Sciatic nerve (tissue), 2 donors: ENCODE data around the gene ZNF385A. TPM values are rescaled to one million over a fixed set of nuclear protein-coding genes. Genes with fewer than 3 reads are reported as not detected.

Source experiments
- ATAC-seq: fragments of 200-7000 bp; cut with Tn5 transposase; one replicate; pipeline ENCODE4 v1.9.1; 2020; ENCODE audit warnings: mild to moderate bottlenecking, moderate library complexity
- DNase-seq: peaks from one replicate; pipeline ENCODE4 v3.0.0-alpha.2; 2020; ENCODE audit warnings: low spot score
- intact Hi-C: fragments of 100-400 bp; cut with DNase I; formaldehyde crosslinking; loops from one replicate; pipeline ENCODE4 v1.14.2; 2022
- total RNA-seq: library from RNA; stranded (reverse); fragmentation: NEBNext Ultra II Directional; extraction: Animal tissue kit (Norgen Biotek cat#: 25700); gene quantifications from one replicate; pipeline ENCODE4 v1.2.1, GENCODE V29; 2021
- donor health status: DM: no; HTN: no; CAD: no.
- donor health status: DM: no; HTN: no; CAD: no.

ZNF385A gene
- total RNA-seq, 1 donor from 2014 or later, result 12.0 TPM

DNA sequence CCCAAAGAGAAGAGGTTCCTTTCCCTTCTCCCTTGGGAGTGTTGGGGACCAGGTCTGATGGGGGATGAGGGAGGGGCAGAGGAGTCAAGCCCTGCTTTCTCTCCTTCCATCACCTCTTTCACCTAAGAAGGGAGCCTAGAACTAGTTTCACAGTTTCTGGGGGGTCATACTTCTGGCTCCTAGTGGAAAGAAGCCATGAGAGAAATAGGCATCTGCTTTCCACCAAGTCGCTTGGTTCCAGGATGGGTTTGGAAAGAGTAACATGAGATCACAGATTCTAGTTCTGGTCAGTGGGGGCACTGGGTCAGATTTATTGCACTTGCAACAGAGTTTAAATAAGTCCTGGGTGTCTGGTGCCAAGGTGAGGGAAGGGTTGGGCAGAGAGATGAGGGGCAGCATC, 10.5 kb upstream of the ZNF385A start:
- ATAC-seq (no peak), DNase-seq (no peak)
- intact Hi-C loops, result no loop called here

DNA sequence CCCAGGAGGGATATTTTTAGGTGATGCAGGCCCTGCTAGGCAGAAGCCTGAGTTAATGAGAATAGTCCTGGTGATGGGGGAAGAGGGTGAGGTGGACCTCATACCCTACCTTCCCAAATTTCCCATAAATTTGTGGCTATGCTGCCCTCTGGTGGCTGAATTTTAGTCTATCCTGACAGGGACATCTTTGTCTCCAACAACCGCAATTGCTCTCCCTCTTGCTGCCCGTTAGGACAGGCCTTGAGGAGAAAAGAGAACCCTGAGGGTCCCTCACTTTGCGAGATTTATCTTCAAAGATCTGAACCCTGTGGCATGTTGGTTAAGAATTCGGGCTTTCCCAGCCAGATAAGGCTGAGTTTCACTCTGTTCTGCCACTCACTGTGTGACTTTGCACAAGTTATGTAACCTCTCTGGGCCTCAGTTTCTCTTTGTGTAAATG, 9.8 kb upstream of the ZNF385A start:
- intact Hi-C loops, result no loop called here
- DNase-seq (peak; percentile 78), ATAC-seq (peak; percentile 47)

DNA sequence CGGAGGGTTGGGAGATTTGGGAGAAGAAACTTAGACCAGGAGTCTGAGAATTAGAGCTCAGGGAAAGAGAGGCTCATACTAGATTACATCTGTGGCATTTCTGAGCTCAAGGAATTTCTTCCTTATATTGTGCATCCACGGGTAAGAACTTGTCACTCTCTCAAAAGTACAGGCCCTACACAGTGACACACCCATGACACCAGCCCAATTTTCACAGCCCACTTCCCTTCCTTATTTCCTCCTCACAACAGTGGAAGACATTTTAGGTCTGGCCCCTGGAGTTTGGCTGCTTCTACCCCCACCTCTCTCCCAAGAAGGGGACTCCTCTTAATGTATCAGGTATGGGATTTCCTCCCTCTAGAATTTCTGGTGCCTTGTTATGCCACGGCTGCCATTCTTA, 9.2 kb upstream of the ZNF385A start:
- intact Hi-C loops, result no loop called here
- no peak for DNase-seq
- no peak for ATAC-seq

DNA sequence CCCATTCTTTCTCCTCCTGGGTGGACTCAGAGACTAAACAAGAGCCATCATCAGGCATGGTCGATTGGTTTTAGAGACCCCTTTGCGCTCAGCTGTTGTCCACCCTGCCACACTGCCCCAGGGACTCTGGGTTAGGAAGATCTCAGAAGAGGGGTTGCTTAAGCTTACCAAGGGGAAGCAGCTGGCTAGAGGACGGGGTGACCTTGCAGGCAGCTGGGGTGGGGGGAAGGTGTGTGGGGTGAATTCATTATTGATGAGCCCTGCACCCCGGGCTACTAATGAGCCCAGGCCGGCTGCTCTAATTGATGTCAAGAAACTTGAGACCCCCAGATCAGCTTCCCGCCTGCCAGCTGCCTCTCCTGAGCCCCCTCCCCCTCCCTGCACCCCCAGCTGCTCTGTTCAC, 8.7 kb upstream of the ZNF385A start:
- no peak for ATAC-seq
- intact Hi-C loops, result no loop called here
- no peak for DNase-seq

DNA sequence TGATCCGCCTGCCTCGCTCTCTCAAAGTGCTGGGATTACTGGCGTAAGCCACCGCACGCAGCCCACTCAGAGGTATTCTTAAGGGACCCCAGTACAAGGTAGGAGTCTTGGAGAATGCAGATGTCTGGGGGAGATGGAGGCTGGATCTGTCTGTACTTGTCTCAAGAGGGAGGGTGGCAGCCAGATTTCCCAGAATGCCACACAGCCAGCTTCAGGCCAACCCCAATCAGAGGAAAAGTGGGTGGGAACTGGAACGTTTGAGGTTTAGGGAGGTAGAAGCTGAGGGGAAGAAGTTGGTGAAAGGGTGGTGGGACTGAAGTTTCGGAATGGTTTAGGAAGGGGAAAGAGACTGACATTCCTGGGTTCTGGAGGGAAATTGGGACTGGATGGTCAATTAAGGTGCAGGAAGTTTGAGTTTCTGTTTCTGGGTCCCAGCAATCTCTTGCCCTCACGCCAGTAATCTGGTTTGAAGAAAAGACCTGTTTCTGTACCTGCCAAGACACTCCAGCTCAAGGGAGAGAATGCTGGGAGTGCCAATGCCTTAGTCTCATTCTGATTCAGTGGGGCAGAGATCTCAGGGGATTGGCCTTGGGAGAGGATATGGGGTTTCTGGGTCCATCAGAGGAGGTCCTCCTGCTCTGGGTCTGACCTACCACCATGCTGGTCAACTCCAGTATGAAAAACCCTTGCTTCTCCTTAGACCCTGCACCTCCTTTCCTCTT, 8.1 kb upstream of the ZNF385A start:
- no peak for DNase-seq
- no peak for ATAC-seq
- intact Hi-C loops, result no loop called here

DNA sequence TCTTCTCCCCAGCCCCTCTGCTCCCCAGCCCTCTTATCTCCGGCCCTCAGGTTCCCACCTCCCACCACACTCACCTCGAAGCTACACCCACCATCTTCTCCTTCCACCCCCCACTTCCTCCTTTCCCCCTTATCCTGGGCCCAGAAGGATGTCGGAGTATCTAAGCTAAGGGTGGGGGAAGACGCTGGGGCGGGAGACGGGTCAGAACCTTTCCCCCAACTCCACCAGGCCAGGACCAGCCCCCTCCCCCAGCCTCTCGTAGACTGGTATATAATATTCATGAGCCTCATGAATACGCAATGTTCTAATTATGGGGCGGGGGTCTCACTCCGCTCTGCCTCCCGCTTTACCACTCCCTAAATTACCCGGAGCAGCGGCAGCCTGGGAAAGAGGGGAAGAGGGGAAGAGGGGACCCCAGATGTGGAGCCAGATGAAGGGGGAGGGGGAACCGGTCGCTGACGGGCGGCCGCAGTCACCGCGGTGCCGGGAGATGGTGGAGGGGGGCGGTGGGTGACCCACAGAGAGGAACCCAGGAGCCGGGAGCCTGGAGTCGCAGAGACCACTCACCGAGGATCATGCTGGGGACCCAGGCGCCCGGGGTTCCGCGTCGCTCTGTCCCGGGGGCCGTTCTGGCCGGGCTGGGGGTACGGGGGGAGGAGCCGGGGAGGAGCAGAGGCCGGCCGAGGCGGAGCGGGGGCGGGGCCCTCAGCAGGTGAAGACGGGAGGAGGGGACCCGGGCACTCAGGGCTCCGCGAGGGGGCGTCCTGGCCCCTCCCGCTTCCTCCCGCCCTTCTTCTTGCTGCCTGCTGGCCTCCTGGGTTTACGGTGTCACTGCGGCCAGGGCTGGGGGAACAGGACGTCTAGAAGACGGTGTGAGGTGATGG, 6.4 kb upstream of the ZNF385A start:
- peak; percentile 71 for DNase-seq
- peak; percentile 15 for ATAC-seq

DNA sequence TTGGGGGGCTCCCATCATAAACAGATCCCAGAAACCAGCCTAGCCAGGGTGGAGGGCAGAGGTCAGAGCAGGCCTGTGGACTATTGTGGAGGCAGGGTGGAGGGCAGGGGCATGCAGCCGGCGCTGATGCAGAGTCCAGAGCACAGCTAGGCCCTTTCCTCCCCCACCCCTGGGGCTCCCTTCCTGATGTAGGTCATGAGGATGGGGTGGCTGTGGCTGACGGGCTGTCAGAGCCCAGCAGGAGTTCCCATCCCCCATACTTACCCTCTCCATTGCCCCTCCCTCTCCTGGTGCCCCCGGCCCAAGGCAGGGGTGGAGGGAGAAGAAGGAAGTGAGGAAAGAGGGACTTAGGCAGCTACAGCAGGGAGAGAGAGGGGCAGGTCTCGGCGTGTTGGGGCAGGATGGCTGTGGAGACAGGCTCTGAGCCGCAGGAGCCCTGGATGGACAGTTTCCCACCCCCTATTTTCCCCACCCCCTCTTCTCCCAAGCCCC, 5.7 kb upstream of the ZNF385A start:
- intact Hi-C loops, result no loop called here
- no peak for DNase-seq
- ATAC-seq, result peak; percentile 11

More for the DNA sequence above, 6.4 kb upstream of the ZNF385A start:
- intact Hi-C loops, result no loop called here

DNA sequence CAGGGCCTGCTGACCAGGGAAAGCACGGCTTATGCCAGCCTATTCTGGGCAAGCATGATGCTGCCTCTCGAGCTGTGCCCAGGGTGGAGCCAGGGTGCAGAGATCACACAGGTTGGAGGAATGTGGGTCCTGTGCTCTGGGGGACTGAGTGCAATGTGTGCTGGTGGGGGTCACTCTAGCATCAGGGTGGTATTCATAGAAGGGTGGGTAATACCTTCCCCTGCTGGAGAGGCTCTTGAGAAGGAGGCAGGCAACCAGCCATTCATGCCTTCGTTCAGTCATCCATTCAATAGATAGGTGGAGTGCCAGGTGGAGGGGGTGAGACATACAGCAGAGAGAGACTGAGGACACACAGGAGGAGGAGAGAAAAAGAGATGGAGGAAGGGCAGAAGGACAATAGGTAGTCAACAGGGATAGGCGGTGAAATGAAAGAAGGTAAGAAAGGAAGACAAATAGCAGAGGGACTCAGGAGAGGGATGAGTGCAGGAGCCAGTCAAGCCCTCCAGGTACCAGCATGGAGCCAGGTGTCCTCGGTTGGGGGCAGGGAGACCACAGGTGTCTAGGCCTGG, 5.2 kb upstream of the ZNF385A start:
- intact Hi-C loops, result no loop called here
- no peak for ATAC-seq
- DNase-seq, result no peak

DNA sequence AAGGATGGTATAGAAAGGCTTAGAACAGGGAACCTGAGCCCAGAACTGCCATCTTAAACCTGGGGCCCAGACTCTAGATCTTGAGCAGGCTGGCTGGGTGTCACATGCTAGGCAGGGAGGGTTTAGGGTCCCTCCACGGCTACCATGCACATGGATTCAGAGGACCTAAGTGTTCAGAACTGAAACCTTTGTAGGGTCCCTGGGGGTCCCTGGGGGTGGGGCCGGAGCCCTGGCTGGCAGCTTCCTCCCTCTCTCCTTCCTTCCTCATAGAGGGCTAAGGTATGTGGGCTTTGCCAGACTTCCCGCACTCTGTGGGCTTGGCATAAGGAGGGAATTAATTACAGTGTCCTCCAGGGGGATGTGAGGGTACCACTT, 4.6 kb upstream of the ZNF385A start:
- intact Hi-C loops, result no loop called here
- DNase-seq, result no peak
- ATAC-seq, result no peak

DNA sequence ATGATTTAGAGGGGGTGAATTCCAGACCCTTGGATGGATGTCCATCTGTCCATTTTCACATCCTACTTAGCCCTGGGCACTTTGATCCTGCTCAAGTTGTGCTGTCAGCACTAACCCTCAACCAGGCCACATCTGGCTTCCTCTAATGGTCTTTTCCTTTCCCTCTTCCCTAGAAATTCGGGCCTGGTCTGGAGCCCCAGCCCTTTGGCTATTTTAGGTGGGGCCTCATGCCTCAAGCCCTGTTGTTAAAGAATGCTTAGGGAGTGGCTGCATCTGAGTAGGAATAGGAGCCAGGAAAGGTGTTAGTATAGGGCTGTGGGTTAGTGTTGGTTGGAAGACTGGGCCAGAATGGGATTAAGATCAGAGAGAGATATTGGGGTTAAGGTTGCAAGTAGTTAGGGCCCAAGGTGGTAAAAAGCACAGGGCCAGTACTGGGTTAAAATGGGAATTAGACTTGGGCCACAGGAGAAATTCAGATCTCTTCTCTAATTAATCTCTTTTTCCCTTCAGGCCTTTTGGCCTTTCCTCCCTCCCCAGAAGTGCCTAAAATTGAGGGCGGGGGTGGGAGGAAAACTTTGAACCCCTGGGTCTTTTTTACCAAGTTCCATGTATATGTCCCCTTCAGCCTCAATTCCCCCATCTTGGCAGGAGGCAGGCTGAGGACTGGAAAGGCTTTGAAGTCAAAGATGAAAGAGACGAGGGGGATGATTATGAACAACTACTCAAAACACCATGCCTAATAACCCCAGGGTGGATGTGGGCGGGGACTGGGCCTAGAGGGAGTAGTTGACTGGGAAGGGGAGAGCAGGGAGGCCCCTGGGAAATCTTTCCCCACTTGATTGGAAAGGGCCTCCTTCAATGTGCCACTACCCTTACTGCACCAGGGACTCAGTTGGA, 4.0 kb upstream of the ZNF385A start:
- ATAC-seq (no peak), DNase-seq (no peak)
- intact Hi-C loops, result no loop called here

DNA sequence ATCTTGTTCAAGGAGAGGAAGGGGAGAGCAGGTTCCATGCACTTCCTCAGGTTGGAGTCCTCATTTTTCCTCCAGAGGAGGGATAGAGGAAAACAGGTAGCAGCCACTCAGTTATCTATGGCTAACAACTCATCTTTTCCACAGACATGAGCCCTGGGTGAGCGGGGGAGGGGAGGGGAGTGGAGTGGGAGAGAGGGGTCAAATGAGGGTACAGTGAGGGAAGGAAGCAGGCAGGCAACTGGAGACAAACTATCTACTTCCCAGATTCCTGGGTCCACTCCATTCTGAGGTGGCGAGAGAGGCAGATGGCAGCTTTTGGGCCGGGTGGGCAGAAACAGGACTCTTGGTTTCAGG, 2.6 kb upstream of the ZNF385A start:
- intact Hi-C loops, result no loop called here
- no peak for ATAC-seq
- DNase-seq, result no peak

DNA sequence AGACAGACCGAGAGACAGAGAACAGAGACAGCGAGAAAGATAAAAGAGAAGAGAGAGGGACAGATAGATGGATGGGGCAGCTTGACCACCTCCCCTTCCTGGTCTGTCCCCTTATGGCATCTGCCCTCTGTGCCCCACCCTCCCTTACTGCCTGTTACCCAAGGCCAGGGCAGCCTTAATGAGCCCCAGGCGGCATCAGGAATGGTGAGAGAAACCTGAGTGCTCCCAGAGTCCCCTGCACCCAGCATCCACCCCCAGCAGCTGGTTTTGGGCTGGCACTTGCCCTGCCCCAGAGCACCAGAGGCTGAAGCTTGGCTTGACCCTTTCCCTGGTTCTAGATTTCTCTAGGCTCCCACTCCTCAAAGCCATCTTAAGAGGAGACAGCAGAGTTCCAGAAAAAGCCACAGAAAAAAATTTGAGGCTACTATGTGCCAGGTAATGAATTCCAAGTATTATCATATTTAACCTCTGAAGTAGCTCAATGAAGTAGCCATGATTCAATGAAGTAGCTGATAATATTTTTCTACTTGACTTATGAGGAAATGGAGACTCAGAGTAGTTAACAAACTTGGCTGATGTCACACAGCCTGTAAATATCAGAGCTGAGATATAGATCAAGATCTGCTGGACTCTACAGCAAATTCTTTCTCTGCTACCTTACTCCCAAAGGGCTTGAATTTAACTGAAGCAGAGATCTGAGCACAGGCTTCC, 2.0 kb upstream of the ZNF385A start:
- intact Hi-C loops, result no loop called here
- no peak for ATAC-seq
- no peak for DNase-seq

DNA sequence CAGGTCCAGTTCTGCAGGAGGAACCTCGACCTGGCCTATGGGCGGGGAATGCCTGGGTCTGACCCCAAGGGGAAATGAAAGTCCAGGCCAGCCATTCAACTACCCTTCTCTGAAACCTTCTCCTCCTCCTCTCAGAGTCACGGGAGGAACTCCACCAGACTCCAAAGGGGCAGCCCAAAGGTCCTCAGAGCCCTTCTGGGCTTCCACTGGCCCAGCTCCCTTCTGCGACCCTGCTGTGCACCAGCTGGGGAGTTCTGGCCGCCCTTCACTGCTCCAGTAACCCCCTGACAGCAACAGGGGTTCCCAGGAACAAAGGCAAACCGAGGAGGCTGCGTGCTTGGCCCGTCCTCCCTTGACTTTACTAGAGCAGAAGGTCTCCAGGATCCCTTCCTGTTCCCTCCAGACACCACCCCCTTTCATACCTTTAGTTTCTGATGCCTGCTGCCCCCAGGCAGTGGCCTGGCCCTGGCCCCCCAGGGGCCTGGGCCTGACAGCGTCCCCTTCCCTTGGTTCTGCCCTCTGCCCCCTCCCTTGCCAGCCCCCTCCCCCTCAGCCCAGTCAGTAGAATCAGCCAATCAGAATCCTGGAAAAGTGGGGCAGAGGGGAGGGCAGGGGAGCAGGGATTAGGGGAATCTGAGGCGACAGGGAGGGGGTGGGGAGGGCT, 850 bp upstream of the ZNF385A start:
- DNase-seq, result no peak
- peak; percentile 47 for ATAC-seq

DNA sequence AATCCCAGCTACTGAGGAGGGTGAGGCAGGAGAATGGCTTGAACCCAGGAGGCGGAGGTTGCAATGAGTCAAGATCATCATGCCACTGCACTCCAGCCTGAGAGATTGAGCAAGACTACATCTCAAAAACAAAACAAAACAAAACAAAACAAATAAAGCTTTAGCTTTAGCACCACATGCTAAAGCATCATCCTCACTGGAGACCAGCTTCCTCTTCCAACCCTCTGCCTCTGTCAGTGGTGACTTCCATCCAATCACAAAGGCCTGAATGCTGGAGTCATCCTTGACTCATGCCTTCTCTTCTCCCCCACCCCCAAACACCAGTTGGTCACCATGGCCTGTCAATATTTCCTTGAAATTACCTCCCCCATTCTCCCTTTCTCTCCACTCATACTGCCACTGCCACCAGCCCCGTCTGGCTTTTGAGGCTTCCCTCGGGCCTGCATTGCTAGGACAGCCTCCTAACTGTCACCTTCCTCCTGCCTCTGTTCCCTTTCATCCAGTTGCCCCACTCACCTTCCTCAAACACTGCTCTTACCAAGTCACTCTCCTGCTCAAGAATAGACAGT, 1.4 kb downstream of the ZNF385A start:
- ATAC-seq (no peak), DNase-seq (no peak)
- intact Hi-C loops, result no loop called here

More for the DNA sequence above, 850 bp upstream of the ZNF385A start:
- intact Hi-C loops, result no loop called here

DNA sequence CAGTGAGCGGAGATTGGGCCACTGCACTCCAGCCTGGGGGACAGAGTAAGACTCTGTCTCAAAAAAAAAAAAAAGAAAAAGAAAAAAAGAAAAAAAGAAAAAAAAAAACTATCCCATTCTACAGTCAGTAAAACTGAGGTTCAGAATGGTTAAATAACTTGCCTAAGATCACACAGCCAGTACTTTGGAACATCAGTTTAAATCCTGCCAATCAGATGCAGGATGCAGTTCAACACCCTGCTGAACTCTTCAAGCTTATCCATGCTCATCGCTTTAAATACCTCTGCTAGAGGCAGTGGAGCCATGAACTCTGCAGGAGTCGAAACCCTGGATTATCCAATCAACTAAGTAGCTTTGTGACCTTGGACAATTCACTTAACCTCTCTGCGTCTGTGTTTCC, 3.4 kb downstream of the ZNF385A start:
- intact Hi-C loops, result no loop called here
- no peak for ATAC-seq
- DNase-seq, result no peak

DNA sequence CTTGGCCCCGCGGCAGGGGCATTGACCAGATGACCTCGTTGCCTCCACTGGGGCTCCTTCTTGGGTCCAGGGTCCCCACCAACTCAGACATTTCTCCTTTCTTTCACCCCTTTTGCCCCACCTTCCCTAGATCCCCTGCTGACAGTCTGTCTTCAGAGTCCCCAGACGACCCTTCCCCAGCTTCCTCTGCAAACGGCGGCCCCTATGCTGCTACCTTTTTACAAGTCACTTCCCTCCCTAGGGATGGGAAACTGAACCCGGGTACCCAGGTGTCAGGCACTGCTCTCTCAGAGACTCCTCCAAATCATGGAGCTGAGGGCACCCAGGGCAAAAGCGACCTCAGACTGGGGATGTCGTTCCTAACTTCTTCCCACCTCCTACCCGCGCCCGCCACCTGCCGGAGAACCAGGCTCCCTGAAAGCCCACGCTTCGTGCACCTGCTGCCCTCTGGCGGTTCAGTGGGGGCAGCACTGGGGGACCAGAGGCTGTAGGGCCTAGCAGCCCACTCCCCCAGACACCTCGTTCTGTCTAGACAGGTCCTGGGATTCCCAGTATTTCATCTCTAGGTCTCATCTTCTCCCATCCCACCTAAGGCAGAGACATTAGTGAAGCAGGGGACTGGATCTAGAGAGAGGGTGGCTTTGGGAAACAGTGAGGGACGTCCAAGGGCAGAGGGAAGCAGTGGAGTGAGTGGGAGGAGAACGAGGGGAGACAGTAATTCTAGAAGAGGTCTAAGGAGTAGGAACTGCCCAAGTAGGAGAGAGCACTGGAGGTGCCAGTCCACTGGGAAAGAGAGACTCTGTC, 4.9 kb downstream of the ZNF385A start:
- DNase-seq (peak; percentile 96), ATAC-seq (peak; percentile 84)
- intact Hi-C loops, result no loop called here
